IMR-90 (cell line): ENCODE results near the gene C3orf18. TPM values are rescaled to one million over a fixed set of nuclear protein-coding genes. Genes with fewer than 3 reads are reported as not detected.

ENCODE experiments used
- ATAC-seq: fragments of 200-7000 bp; cut with Tn5 transposase; 2 replicates; pipeline ENCODE4 v1.9.1; 2020; ENCODE audit warnings: low read depth, mild to moderate bottlenecking, moderate library complexity
- BruUV-seq: library from RNA; stranded (reverse); fragments of 400-500 nt; replicated peaks from 2 replicates; lab custom pipeline; 2021; lab: Mats Ljungman, UMichigan
- CTCF ChIA-PET: fragments of 300-600 bp; formaldehyde crosslinking; extraction: SDS; loops from one replicate; lab custom pipeline; 2021; ENCODE audit warnings: antibody characterized with exemption; lab: Yijun Ruan, JAX
- POLR2A ChIA-PET: fragments of 300-600 bp; sonication (Branson Sonifier 250); formaldehyde crosslinking; loops from one replicate; lab custom pipeline; 2022; ENCODE audit warnings: antibody characterized with exemption; ENCODE audit not compliant: unreplicated experiment; lab: Charles Lee
- DNase-seq: peaks from one replicate; pipeline ENCODE4 v3.0.0; 2013
- H2AFZ ChIP-seq: replicated peaks from 2 replicates; pipeline ENCODE3; 2013; ENCODE audit warnings: low read length, mild to moderate bottlenecking; ENCODE audit not compliant: poor library complexity
- H2AK5ac ChIP-seq: 2 replicates; pipeline ENCODE4 v1.6.1; 2013; ENCODE audit warnings: low read depth, low read length, inconsistent platforms
- H2AK9ac ChIP-seq: replicated peaks from 2 replicates; pipeline ENCODE3; 2013; ENCODE audit warnings: mild to moderate bottlenecking, low read depth, low read length, moderate library complexity; ENCODE audit not compliant: poor library complexity
- H2BK120ac ChIP-seq: 2 replicates; pipeline ENCODE4 v1.6.1; 2013; ENCODE audit warnings: low read depth, low read length, inconsistent platforms
- H2BK15ac ChIP-seq: 3 replicates; pipeline ENCODE4 v1.6.1; 2013; ENCODE audit warnings: low read depth, low read length, inconsistent platforms
- H2BK20ac ChIP-seq: 2 replicates; pipeline ENCODE4 v1.6.1; 2013; ENCODE audit warnings: low read depth, mild to moderate bottlenecking, inconsistent platforms, low read length, moderate library complexity
- H2BK5ac ChIP-seq: 2 replicates; pipeline ENCODE4 v1.6.1; 2013; ENCODE audit warnings: mild to moderate bottlenecking, low read depth, low read length, inconsistent platforms; ENCODE audit not compliant: poor library complexity, severe bottlenecking
- H3K14ac ChIP-seq: replicated peaks from 2 replicates; pipeline ENCODE4 v1.6.1; 2013; ENCODE audit warnings: low read depth, low read length, inconsistent platforms
- H3K18ac ChIP-seq: 2 replicates; pipeline ENCODE4 v1.6.1; 2013; ENCODE audit warnings: low read depth, low read length, control low read depth
- H3K23ac ChIP-seq: 2 replicates; pipeline ENCODE4 v1.6.1; 2013; ENCODE audit warnings: low read depth, low read length, inconsistent platforms
- H3K27ac ChIP-seq: 2 replicates; pipeline ENCODE4 v1.5.1; 2013; ENCODE audit warnings: mild to moderate bottlenecking, control low read depth, low read length; ENCODE audit not compliant: insufficient read depth
- H3K27me3 ChIP-seq: 2 replicates; pipeline ENCODE4 v1.6.1; 2013; ENCODE audit warnings: low read length; ENCODE audit not compliant: control insufficient read depth, insufficient read depth
- H3K36me3 ChIP-seq: 2 replicates; pipeline ENCODE4 v1.6.1; 2013; ENCODE audit warnings: low read length, mixed read lengths; ENCODE audit not compliant: control insufficient read depth, insufficient read depth
- H3K4ac ChIP-seq: 2 replicates; pipeline ENCODE4 v1.6.1; 2013; ENCODE audit warnings: low read depth, low read length, inconsistent platforms
- H3K4me1 ChIP-seq: 2 replicates; pipeline ENCODE4 v1.6.1; 2013; ENCODE audit warnings: low read length, mixed read lengths; ENCODE audit not compliant: control insufficient read depth, insufficient read depth
- H3K4me2 ChIP-seq: 2 replicates; pipeline ENCODE4 v1.6.1; 2013; ENCODE audit warnings: low read depth, mild to moderate bottlenecking, control low read depth, low read length, moderate library complexity
- H3K4me3 ChIP-seq: 2 replicates; pipeline ENCODE4 v1.5.1; 2013; ENCODE audit warnings: low read depth, mild to moderate bottlenecking, control low read depth, low read length, moderate library complexity; ENCODE audit not compliant: insufficient read depth
- H3K56ac ChIP-seq: 2 replicates; pipeline ENCODE4 v1.6.1; 2013; ENCODE audit warnings: low read length, inconsistent platforms; ENCODE audit not compliant: insufficient read depth; ENCODE audit errors: extremely low read depth
- H3K79me1 ChIP-seq, 2 experiments: 2 replicates each; pipeline ENCODE4 v1.6.1; 2013; ENCODE audit warnings: low read length in 2 of 2, inconsistent platforms in 1 of 2, low read depth in 1 of 2
- H3K9ac ChIP-seq: 2 replicates; pipeline ENCODE4 v1.6.1; 2013; ENCODE audit warnings: low read depth, low read length, control low read depth
- H3K9me1 ChIP-seq: 2 replicates; pipeline ENCODE4 v1.6.1; 2013; ENCODE audit warnings: low read length, inconsistent platforms; ENCODE audit not compliant: insufficient read depth
- H3K9me3 ChIP-seq: 2 replicates; pipeline ENCODE4 v1.6.1; 2013; ENCODE audit warnings: low read length; ENCODE audit not compliant: control insufficient read depth, insufficient read depth
- H4K20me1 ChIP-seq: 2 replicates; pipeline ENCODE4 v1.6.1; 2013; ENCODE audit warnings: low read length, inconsistent platforms; ENCODE audit not compliant: insufficient read depth
- H4K5ac ChIP-seq: 2 replicates; pipeline ENCODE4 v1.6.1; 2013; ENCODE audit warnings: mild to moderate bottlenecking, low read depth, low read length, control low read depth
- H4K8ac ChIP-seq, 2 experiments: 2 replicates each; pipeline ENCODE4 v1.6.1; 2013; ENCODE audit warnings: low read depth in 2 of 2, low read length in 2 of 2, control low read depth in 1 of 2, inconsistent platforms in 1 of 2
- H4K91ac ChIP-seq: 2 replicates; pipeline ENCODE4 v1.6.1; 2013; ENCODE audit warnings: low read depth, low read length, inconsistent platforms; ENCODE audit not compliant: insufficient read depth
- BHLHE40 ChIP-seq: fragments of 150-350 bp; IDR thresholded peaks from 2 replicates; pipeline ENCODE4 v1.6.1; 2016; ENCODE audit warnings: mild to moderate bottlenecking, low read depth, low read length
- CEBPB ChIP-seq: IDR thresholded peaks from 2 replicates; pipeline ENCODE4 v1.6.1; 2012; ENCODE audit warnings: low read depth, low read length, improper control_type of control experiment
- MAZ ChIP-seq: IDR thresholded peaks from 2 replicates; pipeline ENCODE4 v1.6.1; 2012; ENCODE audit warnings: low read depth, mild to moderate bottlenecking, low read length, improper control_type of control experiment, moderate library complexity, borderline replicate concordance
- MXI1 ChIP-seq: IDR thresholded peaks from 2 replicates; pipeline ENCODE4 v1.6.1; 2012; ENCODE audit warnings: low read depth, mild to moderate bottlenecking, low read length, moderate library complexity, borderline replicate concordance
- NFE2L2 ChIP-seq: fragments of 150-350 bp; IDR thresholded peaks from 2 replicates; pipeline ENCODE4 v1.6.1; 2016; ENCODE audit warnings: low read depth, mild to moderate bottlenecking, low read length
- POLR2A ChIP-seq: IDR thresholded peaks from 2 replicates; pipeline ENCODE4 v1.6.1; 2012; ENCODE audit warnings: mild to moderate bottlenecking, low read depth, low read length
- SMC3 ChIP-seq: fragments of 150-350 bp; IDR thresholded peaks from 2 replicates; pipeline ENCODE4 v1.6.1; 2016; ENCODE audit warnings: low read depth, mild to moderate bottlenecking, antibody characterized with exemption, low read length, moderate library complexity
- WGBS, 2 experiments: methylation state at CpG; one replicate each; pipeline versions ENCODE4 v1.1.5 to v1.1.7; 2013; ENCODE audit warnings: missing lambda C conversion rate in 2 of 2; ENCODE audit not compliant: insufficient read length in 1 of 2; ENCODE audit errors: extremely low coverage in 2 of 2; 5-methylcytosine and 5-hydroxymethylcytosine counted together
- dilution Hi-C: fragments of 300-500 bp; cut with HindIII; formaldehyde crosslinking; loops from one replicate; pipeline ENCODE4 v1.14.3; 2018; ENCODE audit warnings: low sequenced_read_pairs; ENCODE audit not compliant: unreplicated experiment
- in situ Hi-C: fragments of 300-500 bp; cut with MboI; formaldehyde crosslinking; loops from 3 replicates; pipeline ENCODE4 v1.14.3; 2019; ENCODE audit warnings: low sequenced_read_pairs, inconsistent platforms, mixed read lengths
- intact Hi-C: fragments of 100-400 bp; cut with micrococcal nuclease; formaldehyde crosslinking; loops from 2 replicates; pipeline ENCODE4 v1.10.0; 2022
- polyA plus RNA-seq, 3 experiments: library from polyadenylated mRNA; depleted of rRNA; stranded (reverse); fragments of >200 nt; gene quantifications; 2 replicates each; pipeline ENCODE4 v1.2.3, GENCODE V29; 2012; ENCODE audit warnings: low replicate concordance in 1 of 3
- total RNA-seq: library from RNA; depleted of rRNA; stranded (reverse); fragments of >200 nt; gene quantifications from 2 replicates; pipeline ENCODE4 v1.2.3, GENCODE V29; 2012
- TF ChIP-seq, protein P1 (sequence below): fragments of 150-350 bp; IDR thresholded peaks from 2 replicates; pipeline ENCODE4 v1.6.1; 2017; ENCODE audit warnings: mild to moderate bottlenecking, antibody characterized with exemption, low read length, low read depth
- TF ChIP-seq, protein P2 (sequence below): conservative IDR thresholded peaks from 2 replicates; pipeline ENCODE4 v1.5.1; 2012; ENCODE audit warnings: mild to moderate bottlenecking, low read depth, low read length, improper control_type of control experiment

C3orf18 gene
- total and polyA plus RNA-seq, 2 of the 4 experiments (the other 2 are of a cell fraction), result 6.8 to 10.6 TPM

- H2AFZ ChIP-seq, result peak overlapping the region; percentile 95
Observed at GRCh38 chr3:50600841-50601591, 33.5 kb upstream of the C3orf18 start.

More at GRCh38 chr3:50600841-50601591, 33.5 kb upstream of the C3orf18 start:
- peak overlapping the region; percentile 97 for H2BK5ac ChIP-seq
- H2BK120ac ChIP-seq, result peak overlapping the region; percentile 95
- H3K27me3 ChIP-seq, result no peaks in the 10 kb centered on the region
- H2AK9ac ChIP-seq, result peak overlapping the region; percentile 99
- intact Hi-C loops (loop anchor here (1.0 kb wide), 1 partner anchor 29 kb away; no protein-coding TSS in a partner anchor), in situ Hi-C loops (loop anchor here (25.0 kb wide), 1 partner anchor 1086 kb away; no protein-coding TSS in a partner anchor), dilution Hi-C loops (no loop called here)
- peak overlapping the region; percentile 99 for H3K4ac ChIP-seq
- H3K79me1 ChIP-seq, result peaks cover 0 to 4% of the 10 kb centered on the region in 2 experiments; a peak in 1 of 4 replicates
- H3K27ac ChIP-seq, result peak overlapping the region; percentile 97
- no peak overlapping the region for H3K4me3 ChIP-seq
- BruUV-seq, result no TSS peak
- H3K56ac ChIP-seq, result peak overlapping the region; percentile 92
- H3K14ac ChIP-seq, result peak overlapping the region; percentile 98
- peaks cover 12% of the 10 kb centered on the region; the same call in 1 of the 2 replicates for H3K36me3 ChIP-seq
- ChIA-PET CTCF (interaction anchor here (1.2 to 1.5 kb wide), 3 partner anchors 11 to 15 kb away, joined by 3 to 9 read pairs (median 5); partner anchors contain the start of gene CISH), POLR2A (interaction anchor here (1.2 kb wide), 1 partner anchor 11 kb away, joined by 5 read pairs; the partner anchor contains the start of gene CISH)
- peak overlapping the region; percentile 78 for H3K9ac ChIP-seq
- peak overlapping the region; percentile 98 for H3K18ac ChIP-seq
- WGBS, 2 experiments, result no CpG with 5 or more reads among the region's 14 CpGs
- TF ChIP-seq CEBPB (peak; percentile 93), MAZ (peak; percentile 73; the same call in 1 of the 2 replicates), POLR2A (no peak), MXI1 (peak; percentile 35; the same call in 1 of the 2 replicates), SMC3 (no peak), BHLHE40 (peak; percentile 28; the same call in 1 of the 2 replicates), NFE2L2 (no peak)
- TF ChIP-seq, protein P1, sequence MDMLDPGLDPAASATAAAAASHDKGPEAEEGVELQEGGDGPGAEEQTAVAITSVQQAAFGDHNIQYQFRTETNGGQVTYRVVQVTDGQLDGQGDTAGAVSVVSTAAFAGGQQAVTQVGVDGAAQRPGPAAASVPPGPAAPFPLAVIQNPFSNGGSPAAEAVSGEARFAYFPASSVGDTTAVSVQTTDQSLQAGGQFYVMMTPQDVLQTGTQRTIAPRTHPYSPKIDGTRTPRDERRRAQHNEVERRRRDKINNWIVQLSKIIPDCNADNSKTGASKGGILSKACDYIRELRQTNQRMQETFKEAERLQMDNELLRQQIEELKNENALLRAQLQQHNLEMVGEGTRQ, result no peak; the same call in 1 of the 2 replicates
- TF ChIP-seq, protein P2, sequence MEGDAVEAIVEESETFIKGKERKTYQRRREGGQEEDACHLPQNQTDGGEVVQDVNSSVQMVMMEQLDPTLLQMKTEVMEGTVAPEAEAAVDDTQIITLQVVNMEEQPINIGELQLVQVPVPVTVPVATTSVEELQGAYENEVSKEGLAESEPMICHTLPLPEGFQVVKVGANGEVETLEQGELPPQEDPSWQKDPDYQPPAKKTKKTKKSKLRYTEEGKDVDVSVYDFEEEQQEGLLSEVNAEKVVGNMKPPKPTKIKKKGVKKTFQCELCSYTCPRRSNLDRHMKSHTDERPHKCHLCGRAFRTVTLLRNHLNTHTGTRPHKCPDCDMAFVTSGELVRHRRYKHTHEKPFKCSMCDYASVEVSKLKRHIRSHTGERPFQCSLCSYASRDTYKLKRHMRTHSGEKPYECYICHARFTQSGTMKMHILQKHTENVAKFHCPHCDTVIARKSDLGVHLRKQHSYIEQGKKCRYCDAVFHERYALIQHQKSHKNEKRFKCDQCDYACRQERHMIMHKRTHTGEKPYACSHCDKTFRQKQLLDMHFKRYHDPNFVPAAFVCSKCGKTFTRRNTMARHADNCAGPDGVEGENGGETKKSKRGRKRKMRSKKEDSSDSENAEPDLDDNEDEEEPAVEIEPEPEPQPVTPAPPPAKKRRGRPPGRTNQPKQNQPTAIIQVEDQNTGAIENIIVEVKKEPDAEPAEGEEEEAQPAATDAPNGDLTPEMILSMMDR, result no peak
- H4K91ac ChIP-seq, result peak overlapping the region; percentile 99
- ATAC-seq, result peak; percentile 73
- peak overlapping the region; percentile 97; the same call in 2 of the 3 replicates for H2BK15ac ChIP-seq
- no peaks in the 10 kb centered on the region for H4K20me1 ChIP-seq
- DNase-seq, result peak; percentile 95
- H2AK5ac ChIP-seq, result peak overlapping the region; percentile 99
- H3K9me3 ChIP-seq, result no peaks in the 10 kb centered on the region
- H2BK20ac ChIP-seq, result peak overlapping the region; percentile 77
- H4K5ac ChIP-seq, result peak overlapping the region; percentile 99
- H3K23ac ChIP-seq, result peak overlapping the region; percentile 95
- H3K4me1 ChIP-seq, result peaks cover 22% of the 10 kb centered on the region
- H3K4me2 ChIP-seq, result peak overlapping the region; percentile 74
- peak overlapping the region; percentile 95 to 99 for H4K8ac ChIP-seq
- H3K9me1 ChIP-seq, result peaks cover 24% of the 10 kb centered on the region
